ENCODE data around the gene DYSF. TPM values are rescaled to one million over a fixed set of nuclear protein-coding genes. Genes with fewer than 3 reads are reported as not detected.

Gene DYSF
- polyA plus RNA-seq, 1 experiment = 1.3 TPM

- CTCF ChIA-PET = no interaction called here
- no peak for DNase-seq (ENCODE audit: low read depth)
- POLR2A ChIA-PET = no interaction called here
Measured at GRCh38 chr2:71659868-71660518, 206.6 kb downstream of the DYSF start.

DNA sequence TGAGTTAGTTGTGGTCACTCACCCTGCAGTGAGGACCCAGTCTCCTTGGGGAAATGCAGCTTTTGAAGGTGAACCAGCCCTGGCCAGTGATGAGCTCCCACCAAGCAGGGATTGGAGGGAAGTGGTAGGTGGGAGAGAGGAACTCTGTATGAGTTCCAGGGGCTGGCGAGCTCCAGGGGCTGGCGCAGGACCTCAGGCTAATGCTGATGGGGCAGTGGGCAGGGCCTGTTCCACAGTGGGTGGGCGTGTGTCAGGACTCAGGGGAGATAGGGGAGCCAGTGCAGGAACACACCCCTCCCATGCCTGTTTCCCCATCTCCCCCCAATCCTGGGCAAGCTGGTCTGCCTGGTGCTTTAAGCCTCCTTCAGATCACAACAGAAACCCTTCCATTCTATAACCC is 208.4 kb downstream of the DYSF start:
- Histone ChIP-seq H3K27me3 (ENCODE audit: control insufficient read depth, insufficient read depth, low read length) (peaks cover 3% of the 10 kb centered on the region; the same call in 1 of the 2 replicates), H3K36me3 (ENCODE audit: control insufficient read depth, insufficient read depth, low read length) (no peaks in the 10 kb centered on the region), H3K4me3 (ENCODE audit: low read depth, low read length) (no peak overlapping the region)
- ChIA-PET CTCF (no interaction called here), POLR2A (no interaction called here)
- no peak for TF ChIP-seq CTCF (IDR thresholded peaks at IDR 0.05; ENCODE audit: insufficient read depth, low read depth, low read length)
- no peak for DNase-seq (ENCODE audit: low read depth)

More at GRCh38 chr2:71659868-71660518, 206.6 kb downstream of the DYSF start:
- no peak overlapping the region for H3K4me3 ChIP-seq (ENCODE audit: low read depth, low read length)
- H3K36me3 ChIP-seq (ENCODE audit: control insufficient read depth, insufficient read depth, low read length) = no peaks in the 10 kb centered on the region
- H3K27me3 ChIP-seq (ENCODE audit: control insufficient read depth, insufficient read depth, low read length) = peaks cover 3% of the 10 kb centered on the region; the same call in 1 of the 2 replicates
- no peak for TF ChIP-seq CTCF (IDR thresholded peaks at IDR 0.05; ENCODE audit: insufficient read depth, low read depth, low read length)

- no peak for TF ChIP-seq CTCF (IDR thresholded peaks at IDR 0.05; ENCODE audit: insufficient read depth, low read depth, low read length)
- H3K27me3 ChIP-seq (ENCODE audit: control insufficient read depth, insufficient read depth, low read length) = peaks cover 3% of the 10 kb centered on the region; the same call in 1 of the 2 replicates
- CTCF ChIA-PET = interaction anchor here (0.8 to 1.3 kb wide), 2 partner anchors 15 to 35 kb away, joined by 3 to 5 read pairs; no protein-coding TSS in a partner anchor
- H3K4me3 ChIP-seq (ENCODE audit: low read depth, low read length) = no peak overlapping the region
- DNase-seq (ENCODE audit: low read depth) = no peak
- no peaks in the 10 kb centered on the region for H3K36me3 ChIP-seq (ENCODE audit: control insufficient read depth, insufficient read depth, low read length)
- POLR2A ChIA-PET = no interaction called here
Measured at GRCh38 chr2:71662665-71663394, 209.5 kb downstream of the DYSF start.

- H3K36me3 ChIP-seq (ENCODE audit: control insufficient read depth, insufficient read depth, low read length) = no peaks in the 10 kb centered on the region
- no peak overlapping the region for H3K4me3 ChIP-seq (ENCODE audit: low read depth, low read length)
- peaks cover 3% of the 10 kb centered on the region; the same call in 1 of the 2 replicates for H3K27me3 ChIP-seq (ENCODE audit: control insufficient read depth, insufficient read depth, low read length)
- ChIA-PET CTCF (interaction anchor here (1.3 kb wide), 1 partner anchor 16 kb away, joined by 3 read pairs; no protein-coding TSS in a partner anchor), POLR2A (no interaction called here)
- DNase-seq (ENCODE audit: low read depth) = no peak
- TF ChIP-seq CTCF (IDR thresholded peaks at IDR 0.05; ENCODE audit: insufficient read depth, low read depth, low read length) = no peak
Measured at GRCh38 chr2:71664161-71664560, 210.8 kb downstream of the DYSF start.
